ENCODE measurements around the gene ZNF117.
"Not testable (repeated sequence)": the region's sequence is repeated elsewhere in the genome, so short reads cannot be mapped to it uniquely, and the experiment has no call there.

DNA sequence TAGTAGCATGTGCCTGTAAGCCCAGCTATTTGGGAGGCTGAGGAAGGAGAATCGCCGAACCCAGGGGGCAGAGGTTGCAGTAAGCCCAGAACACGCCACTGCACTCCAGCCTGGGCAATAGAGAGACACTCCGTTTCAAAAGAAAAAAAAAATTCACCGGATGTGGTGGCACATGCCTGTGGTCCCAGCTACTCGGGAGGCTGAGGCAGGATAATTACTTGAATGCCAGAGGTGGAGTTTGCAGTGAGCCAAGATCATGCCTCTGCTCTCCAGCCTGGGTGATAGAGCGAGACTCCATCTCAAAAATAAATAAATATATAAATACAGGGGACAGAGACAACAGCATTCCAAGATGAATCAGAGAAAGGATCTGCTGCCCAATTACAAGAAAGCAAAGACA, 19.0 kb upstream of the ZNF117 start:
- TF ChIP-seq EP300 (IDR thresholded peaks at IDR 0.05); USF2 (IDR thresholded peaks at IDR 0.05); HMGXB4 (CRISPR knock-in tag; IDR thresholded peaks at IDR 0.05; ENCODE audit: borderline replicate concordance); POLR2A (IDR thresholded peaks at IDR 0.05; ENCODE audit: low read length); CHD4 (IDR thresholded peaks at IDR 0.05; ENCODE audit: borderline replicate concordance); GATA3 (IDR thresholded peaks at IDR 0.05; ENCODE audit: borderline replicate concordance): not testable (repeated sequence)
- TF ChIP-seq, protein P1, sequence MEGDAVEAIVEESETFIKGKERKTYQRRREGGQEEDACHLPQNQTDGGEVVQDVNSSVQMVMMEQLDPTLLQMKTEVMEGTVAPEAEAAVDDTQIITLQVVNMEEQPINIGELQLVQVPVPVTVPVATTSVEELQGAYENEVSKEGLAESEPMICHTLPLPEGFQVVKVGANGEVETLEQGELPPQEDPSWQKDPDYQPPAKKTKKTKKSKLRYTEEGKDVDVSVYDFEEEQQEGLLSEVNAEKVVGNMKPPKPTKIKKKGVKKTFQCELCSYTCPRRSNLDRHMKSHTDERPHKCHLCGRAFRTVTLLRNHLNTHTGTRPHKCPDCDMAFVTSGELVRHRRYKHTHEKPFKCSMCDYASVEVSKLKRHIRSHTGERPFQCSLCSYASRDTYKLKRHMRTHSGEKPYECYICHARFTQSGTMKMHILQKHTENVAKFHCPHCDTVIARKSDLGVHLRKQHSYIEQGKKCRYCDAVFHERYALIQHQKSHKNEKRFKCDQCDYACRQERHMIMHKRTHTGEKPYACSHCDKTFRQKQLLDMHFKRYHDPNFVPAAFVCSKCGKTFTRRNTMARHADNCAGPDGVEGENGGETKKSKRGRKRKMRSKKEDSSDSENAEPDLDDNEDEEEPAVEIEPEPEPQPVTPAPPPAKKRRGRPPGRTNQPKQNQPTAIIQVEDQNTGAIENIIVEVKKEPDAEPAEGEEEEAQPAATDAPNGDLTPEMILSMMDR (IDR thresholded peaks at IDR 0.05), result not testable (repeated sequence)
